Calu3 (cell line): Measurements from ENCODE around the gene TMED6. TPM values are rescaled to one million over a fixed set of nuclear protein-coding genes. Genes with fewer than 3 reads are reported as not detected.

Experiments
- BruUV-seq: library from RNA; stranded (reverse); fragments of 400-500 nt; replicated peaks from 2 replicates; lab custom pipeline; 2021; lab: Mats Ljungman, UMichigan
- CTCF ChIA-PET: fragments of 300-600 bp; sonication (Branson Sonifier 250); formaldehyde crosslinking; loops from one replicate; lab custom pipeline; 2022; ENCODE audit warnings: antibody characterized with exemption; lab: Charles Lee
- DNase-seq: peaks from one replicate; pipeline ENCODE4 v3.0.0; 2022
- H3K27ac Mint-ChIP-seq: one replicate; pipeline ENCODE4 v1.8.0; 2022; ENCODE audit warnings: mixed read lengths; ENCODE audit not compliant: unreplicated experiment
- H3K27me3 Mint-ChIP-seq: one replicate; pipeline ENCODE4 v1.8.0; 2022; ENCODE audit warnings: mixed read lengths; ENCODE audit not compliant: unreplicated experiment
- H3K36me3 Mint-ChIP-seq: one replicate; pipeline ENCODE4 v1.8.0; 2022; ENCODE audit warnings: mild to moderate bottlenecking, moderate library complexity, mixed read lengths; ENCODE audit not compliant: insufficient read depth, unreplicated experiment
- H3K4me1 Mint-ChIP-seq: one replicate; pipeline ENCODE4 v1.8.0; 2022; ENCODE audit warnings: mild to moderate bottlenecking, low read depth, mixed read lengths; ENCODE audit not compliant: unreplicated experiment
- H3K4me3 Mint-ChIP-seq: one replicate; pipeline ENCODE4 v1.8.0; 2022; ENCODE audit warnings: mild to moderate bottlenecking, low read depth, moderate library complexity, mixed read lengths; ENCODE audit not compliant: unreplicated experiment
- H3K9me3 Mint-ChIP-seq: one replicate; pipeline ENCODE4 v1.8.0; 2022; ENCODE audit warnings: low read depth, mixed read lengths; ENCODE audit not compliant: unreplicated experiment
- intact Hi-C: fragments of 100-400 bp; cut with micrococcal nuclease; formaldehyde crosslinking; loops from one replicate; pipeline ENCODE4 v1.10.0; 2022; ENCODE audit not compliant: unreplicated experiment
- total RNA-seq: library from RNA; stranded (reverse); gene quantifications from 2 replicates; pipeline ENCODE4 v1.2.3, GENCODE V29; 2022
- TF ChIP-seq, protein P1 (sequence below): fragments of 200-600 bp; IDR thresholded peaks from one replicate; pipeline ENCODE4 v1.8.0; 2022; ENCODE audit warnings: antibody characterized with exemption; ENCODE audit not compliant: unreplicated experiment

TMED6 gene
- total RNA-seq, 1 experiment from 2014 or later: 1.4 TPM

DNA sequence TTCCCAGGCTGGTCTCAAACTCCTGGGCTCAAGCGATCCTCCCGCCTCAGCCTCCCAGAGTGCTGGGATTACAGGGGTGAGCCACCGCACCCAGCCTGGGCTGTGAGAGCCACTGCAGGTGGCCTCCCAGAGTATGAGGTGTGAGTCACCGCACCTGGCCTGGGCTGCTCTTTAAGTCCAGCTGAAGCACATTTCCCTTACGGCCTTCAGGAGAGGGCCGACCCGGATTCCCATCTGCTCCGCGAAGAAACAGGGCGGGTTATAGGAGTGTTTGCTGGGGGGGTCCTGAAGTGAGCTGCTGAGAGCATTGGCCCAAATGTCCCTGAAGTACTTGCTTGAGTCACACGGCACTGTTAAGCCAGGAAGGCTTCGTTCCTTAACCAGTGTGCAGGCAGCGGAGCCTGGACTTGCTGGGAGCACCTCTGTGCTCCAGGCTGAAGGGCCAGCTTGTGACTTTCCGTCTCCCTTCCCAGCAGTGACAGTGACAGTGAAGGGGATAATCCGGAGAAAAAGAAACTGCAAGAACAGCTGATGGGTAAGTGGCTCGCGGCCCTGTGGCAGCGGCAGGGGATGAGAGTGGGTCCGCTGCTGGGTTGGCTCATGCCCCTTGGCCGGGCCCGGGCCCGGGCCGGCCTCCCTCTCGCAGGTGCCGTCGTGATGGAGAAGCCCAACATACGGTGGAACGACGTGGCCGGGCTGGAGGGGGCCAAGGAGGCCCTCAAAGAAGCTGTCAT lies 33.2 kb downstream of the TMED6 start:
- Mint-ChIP-seq H3K27me3 (no peaks in the 10 kb centered on the region), H3K27ac (no peak overlapping the region), H3K4me3 (no peak overlapping the region), H3K36me3 (peaks cover 88% of the 10 kb centered on the region), H3K4me1 (no peaks in the 10 kb centered on the region), H3K9me3 (no peaks in the 10 kb centered on the region)
- DNase-seq: no peak
- TF ChIP-seq, protein P1, sequence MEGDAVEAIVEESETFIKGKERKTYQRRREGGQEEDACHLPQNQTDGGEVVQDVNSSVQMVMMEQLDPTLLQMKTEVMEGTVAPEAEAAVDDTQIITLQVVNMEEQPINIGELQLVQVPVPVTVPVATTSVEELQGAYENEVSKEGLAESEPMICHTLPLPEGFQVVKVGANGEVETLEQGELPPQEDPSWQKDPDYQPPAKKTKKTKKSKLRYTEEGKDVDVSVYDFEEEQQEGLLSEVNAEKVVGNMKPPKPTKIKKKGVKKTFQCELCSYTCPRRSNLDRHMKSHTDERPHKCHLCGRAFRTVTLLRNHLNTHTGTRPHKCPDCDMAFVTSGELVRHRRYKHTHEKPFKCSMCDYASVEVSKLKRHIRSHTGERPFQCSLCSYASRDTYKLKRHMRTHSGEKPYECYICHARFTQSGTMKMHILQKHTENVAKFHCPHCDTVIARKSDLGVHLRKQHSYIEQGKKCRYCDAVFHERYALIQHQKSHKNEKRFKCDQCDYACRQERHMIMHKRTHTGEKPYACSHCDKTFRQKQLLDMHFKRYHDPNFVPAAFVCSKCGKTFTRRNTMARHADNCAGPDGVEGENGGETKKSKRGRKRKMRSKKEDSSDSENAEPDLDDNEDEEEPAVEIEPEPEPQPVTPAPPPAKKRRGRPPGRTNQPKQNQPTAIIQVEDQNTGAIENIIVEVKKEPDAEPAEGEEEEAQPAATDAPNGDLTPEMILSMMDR: no peak
- CTCF ChIA-PET: interaction anchor here (1.5 kb wide), 1 partner anchor 12 kb away, joined by 3 read pairs; the partner anchor contains the start of gene PDF
- intact Hi-C loops: no loop called here
- no TSS peak for BruUV-seq

DNA sequence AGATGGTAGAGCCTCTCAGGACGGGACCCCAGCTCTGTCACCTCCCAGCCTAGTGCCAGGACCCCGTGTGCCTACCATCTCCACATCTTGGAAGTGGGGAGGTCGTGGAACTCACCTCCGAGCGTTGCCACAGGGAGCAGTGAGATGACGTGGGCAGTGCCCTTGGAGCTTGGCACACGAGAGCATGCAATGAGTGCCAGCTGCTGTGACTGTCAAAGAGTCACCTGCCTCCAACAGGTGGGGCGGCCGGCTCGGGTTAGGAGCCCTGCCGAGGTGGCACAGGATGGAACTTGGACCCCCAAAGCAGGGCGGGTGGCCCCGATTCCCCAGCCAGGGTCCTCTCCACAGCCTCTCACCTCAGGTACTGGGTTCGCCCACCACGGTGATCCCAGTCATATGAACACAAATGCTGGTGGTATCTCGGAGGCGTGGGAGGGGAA lies 35.0 kb downstream of the TMED6 start:
- BruUV-seq: no TSS peak
- no peak overlapping the region for H3K4me3 Mint-ChIP-seq
- TF ChIP-seq, protein P1: no peak
- no peaks in the 10 kb centered on the region for H3K27me3 Mint-ChIP-seq
- no peak overlapping the region for H3K27ac Mint-ChIP-seq
- no peaks in the 10 kb centered on the region for H3K9me3 Mint-ChIP-seq
- intact Hi-C loops: no loop called here
- H3K4me1 Mint-ChIP-seq: peaks cover 8% of the 10 kb centered on the region
- CTCF ChIA-PET: no interaction called here
- DNase-seq: no peak
- H3K36me3 Mint-ChIP-seq: peaks cover 88% of the 10 kb centered on the region

DNA sequence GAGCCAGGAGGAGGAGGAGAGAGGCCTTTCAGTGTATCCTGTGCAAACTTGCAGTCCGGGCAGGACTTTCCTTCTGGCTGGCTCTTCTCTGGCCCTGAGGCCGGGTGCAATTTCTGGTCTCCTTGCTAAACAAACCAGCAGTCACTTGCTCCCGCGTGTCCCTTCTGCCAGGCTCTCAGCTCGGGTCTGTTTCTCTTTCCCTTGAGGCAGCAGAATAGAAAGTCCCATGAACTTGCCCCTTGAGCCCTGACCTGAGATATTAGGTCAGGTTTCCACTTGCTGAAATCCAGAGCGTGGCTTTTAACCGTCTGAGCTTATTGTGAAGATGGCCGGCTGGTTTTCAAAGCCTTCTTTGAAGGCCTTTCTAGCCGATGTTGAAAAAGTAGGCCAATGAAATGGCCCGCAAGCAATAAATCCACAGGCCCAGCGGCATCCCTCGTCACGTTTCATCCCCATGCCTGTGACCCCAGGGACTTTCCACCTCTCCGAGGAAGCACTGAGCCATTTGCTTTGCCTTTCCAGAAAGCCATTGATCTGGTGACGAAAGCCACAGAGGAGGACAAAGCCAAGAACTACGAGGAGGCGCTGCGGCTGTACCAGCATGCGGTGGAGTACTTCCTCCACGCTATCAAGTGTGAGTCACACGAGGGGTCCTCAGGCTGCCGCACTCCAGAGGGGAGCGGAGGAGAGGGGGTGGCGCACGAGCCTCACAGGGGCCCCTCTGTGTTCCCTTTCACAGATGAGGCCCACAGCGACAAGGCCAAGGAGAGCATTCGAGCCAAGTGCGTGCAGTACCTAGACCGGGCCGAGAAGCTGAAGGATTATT lies 35.9 kb downstream of the TMED6 start:
- no peak overlapping the region for H3K4me3 Mint-ChIP-seq
- no peak overlapping the region for H3K27ac Mint-ChIP-seq
- peaks cover 88% of the 10 kb centered on the region for H3K36me3 Mint-ChIP-seq
- TF ChIP-seq, protein P1: no peak
- no peak for DNase-seq
- intact Hi-C loops: no loop called here
- peaks cover 8% of the 10 kb centered on the region for H3K4me1 Mint-ChIP-seq
- no TSS peak for BruUV-seq
- H3K9me3 Mint-ChIP-seq: no peaks in the 10 kb centered on the region
- H3K27me3 Mint-ChIP-seq: no peaks in the 10 kb centered on the region
- CTCF ChIA-PET: no interaction called here

DNA sequence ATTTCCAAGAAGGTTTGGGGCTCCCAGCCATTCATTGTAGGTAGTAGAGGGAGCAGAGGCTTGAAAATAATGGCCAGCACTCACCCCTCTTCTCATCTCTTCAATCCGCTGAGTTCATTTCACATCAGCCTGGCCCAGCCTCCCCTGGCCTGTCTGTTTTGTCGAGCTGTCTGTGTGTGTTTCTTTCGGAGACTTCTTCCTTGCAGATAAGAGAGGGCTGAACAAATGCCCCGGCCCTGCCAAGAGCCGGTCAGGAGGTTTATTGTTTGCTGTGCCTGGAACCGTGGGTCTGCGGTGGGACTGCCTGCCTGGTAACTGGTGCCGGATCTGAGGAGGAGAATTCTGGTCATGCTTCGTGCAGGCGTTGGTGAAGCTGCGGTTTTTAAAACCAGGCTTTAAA lies 37.1 kb downstream of the TMED6 start:
- intact Hi-C loops: no loop called here
- no peak overlapping the region for H3K4me3 Mint-ChIP-seq
- peaks cover 82% of the 10 kb centered on the region for H3K36me3 Mint-ChIP-seq
- peaks cover 8% of the 10 kb centered on the region for H3K4me1 Mint-ChIP-seq
- H3K27ac Mint-ChIP-seq: no peak overlapping the region
- no peak for DNase-seq
- CTCF ChIA-PET: no interaction called here
- no TSS peak for BruUV-seq
- no peaks in the 10 kb centered on the region for H3K27me3 Mint-ChIP-seq
- H3K9me3 Mint-ChIP-seq: no peaks in the 10 kb centered on the region
- TF ChIP-seq, protein P1: no peak
